CD14-positive monocyte (primary cell): ENCODE data around the gene POU2F1. TPM values are rescaled to one million over a fixed set of nuclear protein-coding genes. Genes with fewer than 3 reads are reported as not detected.

Experiments
- DNase-seq, 3 donors: peaks; one replicate each; pipeline ENCODE4 v3.0.0-alpha.2; 2011 to 2022
- H2AFZ ChIP-seq: 2 replicates; pipeline ENCODE4 v1.6.0; 2012; ENCODE audit warnings: mild to moderate bottlenecking, low read depth, low read length, inconsistent platforms; ENCODE audit not compliant: insufficient read depth, poor library complexity, severe bottlenecking
- H3K27ac ChIP-seq, 2 donors: 1 replicate in 1 of 2; 2 replicates in 1 of 2; pipeline ENCODE4 v1.5.1; 2012 to 2013; ENCODE audit warnings: low read length in 2 of 2, control low read depth in 1 of 2, inconsistent platforms in 1 of 2, low read depth in 1 of 2, mild to moderate bottlenecking in 1 of 2
- H3K27me3 ChIP-seq, 2 donors: one replicate each; pipeline versions ENCODE4 v1.6.0 to v1.6.1; 2011 to 2013; ENCODE audit warnings: low read length in 2 of 2; ENCODE audit not compliant: control insufficient read depth in 2 of 2, insufficient read depth in 2 of 2
- H3K36me3 ChIP-seq, 2 donors: replicated peaks in 1 of 2; 1 replicate in 1 of 2; 2 replicates in 1 of 2; pipeline versions ENCODE4 v1.5.1 to v1.6.1; 2012 to 2013; ENCODE audit warnings: low read length in 2 of 2, control low read depth in 1 of 2, inconsistent platforms in 1 of 2, mild to moderate bottlenecking in 1 of 2; ENCODE audit not compliant: insufficient read depth in 2 of 2, control insufficient read depth in 1 of 2
- H3K4me1 ChIP-seq, 2 donors: 1 replicate in 1 of 2; 2 replicates in 1 of 2; pipeline versions ENCODE4 v1.5.1 to v1.6.1; 2012 to 2013; ENCODE audit warnings: low read length in 2 of 2, control low read depth in 1 of 2, inconsistent platforms in 1 of 2, mild to moderate bottlenecking in 1 of 2, moderate library complexity in 1 of 2; ENCODE audit not compliant: insufficient read depth in 2 of 2, control insufficient read depth in 1 of 2
- H3K4me2 ChIP-seq: replicated peaks from 2 replicates; pipeline ENCODE3; 2012; ENCODE audit warnings: low read length, moderate library complexity, mild to moderate bottlenecking; ENCODE audit not compliant: poor library complexity, severe bottlenecking; ENCODE audit errors: extremely low read depth
- H3K4me3 ChIP-seq, 3 experiments: fragments of 200-600 bp in 1 of 3; sonication (generic) in 1 of 3; replicated peaks in 1 of 3; 1 replicate in 2 of 3; 2 replicates in 1 of 3; pipeline ENCODE4 v1.5.1; 2011 to 2013; ENCODE audit warnings: low read length in 3 of 3, mild to moderate bottlenecking in 3 of 3, control low read depth in 2 of 3, low read depth in 2 of 3, inconsistent platforms in 1 of 3, moderate library complexity in 1 of 3
- H3K79me2 ChIP-seq: 2 replicates; pipeline ENCODE4 v1.6.0; 2012; ENCODE audit warnings: mild to moderate bottlenecking, control low read depth, inconsistent platforms, low read length, moderate library complexity; ENCODE audit not compliant: insufficient read depth
- H3K9ac ChIP-seq: 2 replicates; pipeline ENCODE4 v1.6.0; 2017; ENCODE audit warnings: low read length, mild to moderate bottlenecking; ENCODE audit not compliant: insufficient read depth, poor library complexity, severe bottlenecking
- H3K9me3 ChIP-seq, 2 donors: replicated peaks in 1 of 2; 1 replicate in 1 of 2; 2 replicates in 1 of 2; pipeline versions ENCODE4 v1.5.1 to v1.6.1; 2012 to 2013; ENCODE audit warnings: low read length in 2 of 2, control low read depth in 1 of 2; ENCODE audit not compliant: control insufficient read depth in 1 of 2, insufficient read depth in 1 of 2
- H4K20me1 ChIP-seq: 2 replicates; pipeline ENCODE4 v1.6.0; 2012; ENCODE audit warnings: mild to moderate bottlenecking, low read length, control low read depth, moderate library complexity; ENCODE audit not compliant: insufficient read depth
- H3K27ac Mint-ChIP-seq, 7 donors: one replicate each; pipeline ENCODE4 v1.8.0; 2020; ENCODE audit warnings: mild to moderate bottlenecking in 7 of 7, mixed read lengths in 7 of 7, moderate library complexity in 6 of 7, inconsistent platforms in 2 of 7
- H3K27me3 Mint-ChIP-seq, 3 donors: one replicate each; pipeline ENCODE4 v1.8.0; 2021 to 2022; ENCODE audit warnings: low read depth in 3 of 3, mild to moderate bottlenecking in 3 of 3, mixed read lengths in 3 of 3, moderate library complexity in 3 of 3, inconsistent platforms in 1 of 3
- H3K36me3 Mint-ChIP-seq, 2 donors: one replicate each; pipeline ENCODE4 v1.8.0; 2020; ENCODE audit warnings: mixed read lengths in 2 of 2, inconsistent platforms in 1 of 2, mild to moderate bottlenecking in 1 of 2
- H3K4me1 Mint-ChIP-seq: one replicate; pipeline ENCODE4 v1.8.0; 2020; ENCODE audit warnings: mild to moderate bottlenecking, mixed read lengths
- H3K4me3 Mint-ChIP-seq, 2 donors: one replicate each; pipeline ENCODE4 v1.8.0; 2020; ENCODE audit warnings: mild to moderate bottlenecking in 2 of 2, mixed read lengths in 2 of 2, moderate library complexity in 1 of 2
- H3K9me3 Mint-ChIP-seq, 7 donors: one replicate each; pipeline ENCODE4 v1.8.0; 2020 to 2022; ENCODE audit warnings: mixed read lengths in 7 of 7, mild to moderate bottlenecking in 6 of 7, moderate library complexity in 6 of 7, inconsistent platforms in 2 of 7
- WGBS: methylation state at CpG from one replicate; pipeline ENCODE4 v1.1.5; 2013; ENCODE audit warnings: missing lambda C conversion rate; ENCODE audit not compliant: insufficient coverage; 5-methylcytosine and 5-hydroxymethylcytosine counted together
- intact Hi-C, 2 donors: fragments of 100-400 bp; cut with micrococcal nuclease; formaldehyde crosslinking; loops; one replicate each; pipeline versions ENCODE4 v1.15.0 to v1.15.1; 2023
- polyA plus RNA-seq, 3 donors: library from polyadenylated mRNA; depleted of rRNA in 1 of 3; unstranded in 2 of 3; stranded (reverse) in 1 of 3; fragments of 300-500 nt in 2 of 3; fragments of >200 nt in 1 of 3; fragmentation: Illumina TruSeq in 2 of 3; gene quantifications; 1 replicate in 2 of 3; 2 replicates in 1 of 3; pipeline ENCODE4 v1.2.3, GENCODE V29; 2012 to 2021
- TF ChIP-seq, protein P1 (sequence below): fragments of 200-600 bp; IDR thresholded peaks from one replicate; pipeline ENCODE4 v1.8.0; 2022; ENCODE audit warnings: antibody characterized with exemption, mild to moderate bottlenecking

Gene POU2F1
- polyA plus RNA-seq, 3 donors = 2.3 to 4.2 (median 3.9) TPM

DNA sequence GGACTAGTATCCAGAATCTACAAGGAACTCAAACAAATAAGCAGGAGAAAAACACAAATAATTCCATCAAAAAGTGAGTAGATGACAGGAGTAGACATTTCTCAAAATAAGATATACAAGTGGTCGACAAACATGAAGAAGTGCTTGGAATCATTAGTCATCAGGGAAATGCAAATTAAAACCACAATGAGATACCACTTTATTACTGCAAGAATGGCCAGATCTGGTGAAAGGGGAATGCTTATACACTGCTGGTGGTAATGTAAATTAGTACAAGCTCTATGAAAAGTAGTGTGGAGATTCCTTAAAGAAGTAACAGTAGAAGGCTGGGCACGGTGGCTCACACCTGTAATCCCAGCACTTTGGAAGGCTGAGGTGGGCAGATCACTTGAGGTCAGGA lies 73.8 kb downstream of the POU2F1 start:
- H2AFZ ChIP-seq = no peak overlapping the region
- H3K4me3 ChIP-seq = no peak overlapping the region
- Mint-ChIP-seq H3K27ac (peak overlapping the region; percentile 77 to 91 (median 82)), H3K4me3 (peak overlapping the region in 1 of 2 donors; percentile 5), H3K4me1 (peaks cover 74% of the 10 kb centered on the region), H3K36me3 (no peaks in the 10 kb centered on the region), H3K9me3 (no peaks in the 10 kb centered on the region), H3K27me3 (no peaks in the 10 kb centered on the region)
- peaks cover 75% of the 10 kb centered on the region for H3K79me2 ChIP-seq
- no peaks in the 10 kb centered on the region for H3K9me3 ChIP-seq
- TF ChIP-seq, protein P1, sequence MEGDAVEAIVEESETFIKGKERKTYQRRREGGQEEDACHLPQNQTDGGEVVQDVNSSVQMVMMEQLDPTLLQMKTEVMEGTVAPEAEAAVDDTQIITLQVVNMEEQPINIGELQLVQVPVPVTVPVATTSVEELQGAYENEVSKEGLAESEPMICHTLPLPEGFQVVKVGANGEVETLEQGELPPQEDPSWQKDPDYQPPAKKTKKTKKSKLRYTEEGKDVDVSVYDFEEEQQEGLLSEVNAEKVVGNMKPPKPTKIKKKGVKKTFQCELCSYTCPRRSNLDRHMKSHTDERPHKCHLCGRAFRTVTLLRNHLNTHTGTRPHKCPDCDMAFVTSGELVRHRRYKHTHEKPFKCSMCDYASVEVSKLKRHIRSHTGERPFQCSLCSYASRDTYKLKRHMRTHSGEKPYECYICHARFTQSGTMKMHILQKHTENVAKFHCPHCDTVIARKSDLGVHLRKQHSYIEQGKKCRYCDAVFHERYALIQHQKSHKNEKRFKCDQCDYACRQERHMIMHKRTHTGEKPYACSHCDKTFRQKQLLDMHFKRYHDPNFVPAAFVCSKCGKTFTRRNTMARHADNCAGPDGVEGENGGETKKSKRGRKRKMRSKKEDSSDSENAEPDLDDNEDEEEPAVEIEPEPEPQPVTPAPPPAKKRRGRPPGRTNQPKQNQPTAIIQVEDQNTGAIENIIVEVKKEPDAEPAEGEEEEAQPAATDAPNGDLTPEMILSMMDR = no peak
- H3K27me3 ChIP-seq = no peaks in the 10 kb centered on the region
- H3K9ac ChIP-seq = no peak overlapping the region
- WGBS = no CpG with 5 or more reads among the region's 2 CpGs
- H3K4me2 ChIP-seq = peak overlapping the region; percentile 23
- intact Hi-C loops = no loop called here
- H3K27ac ChIP-seq = peak overlapping the region; percentile 44 to 64
- H3K36me3 ChIP-seq = no peaks in the 10 kb centered on the region
- DNase-seq = peak; percentile 36 to 67 (median 56)
- peaks cover 4% of the 10 kb centered on the region for H4K20me1 ChIP-seq
- peaks cover 56 to 74% of the 10 kb centered on the region in 2 donors for H3K4me1 ChIP-seq

DNA sequence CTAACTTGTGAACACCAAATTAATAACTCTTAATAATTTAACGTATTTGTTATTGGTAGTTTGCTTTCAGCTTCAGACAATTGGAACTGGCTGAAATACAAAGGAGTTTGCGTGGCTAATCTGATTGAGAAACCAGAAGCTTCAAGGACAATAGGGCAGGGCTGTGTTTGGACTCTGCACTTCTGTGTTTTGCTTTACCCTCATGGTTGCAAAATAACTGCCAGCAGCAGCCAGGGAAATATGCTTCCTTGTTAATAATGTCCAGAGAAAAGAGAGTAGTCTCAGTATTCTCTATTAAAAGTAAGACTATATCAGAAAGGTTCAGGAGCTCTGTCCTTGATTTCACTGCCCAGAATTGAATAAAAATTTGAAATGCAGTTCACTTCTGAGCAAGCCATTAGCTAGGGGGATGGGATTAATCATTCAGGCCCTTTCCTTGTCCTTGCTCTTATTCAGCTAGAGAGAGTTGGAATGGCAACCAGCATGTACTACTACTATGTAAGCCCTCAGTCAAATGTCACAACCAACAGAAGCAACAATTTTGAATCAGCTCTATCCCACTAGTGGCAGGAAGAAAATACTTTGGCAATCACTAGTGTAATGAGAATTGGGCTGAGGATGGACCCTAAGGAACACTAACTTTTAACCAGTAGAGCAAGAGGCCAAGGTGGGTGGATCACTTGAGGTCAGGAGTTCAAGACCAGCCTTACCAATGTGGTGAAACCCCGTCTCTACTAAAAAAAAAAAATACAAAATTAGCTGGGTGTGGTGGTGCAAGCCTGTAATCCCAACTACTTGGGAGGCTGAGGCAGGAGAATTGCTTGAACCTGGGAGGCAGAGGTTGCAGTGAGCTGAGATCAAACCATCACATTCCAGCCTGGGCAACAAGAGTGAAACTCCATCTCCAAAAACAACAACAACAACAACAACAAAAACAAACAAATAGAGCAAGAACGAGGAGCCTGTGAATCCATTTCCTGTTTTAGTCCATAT lies 76.8 kb downstream of the POU2F1 start:
- Mint-ChIP-seq H3K27ac (peak overlapping the region; percentile 77 to 89 (median 87)), H3K36me3 (peaks cover 0 to 1% of the 10 kb centered on the region in 2 donors), H3K4me1 (peaks cover 65% of the 10 kb centered on the region)

More for the DNA sequence above, 76.8 kb downstream of the POU2F1 start:
- peak overlapping the region in 1 of 2 donors; percentile 59 for H3K4me3 Mint-ChIP-seq
- Histone ChIP-seq H3K9me3 (no peaks in the 10 kb centered on the region), H3K4me2 (peak overlapping the region; percentile 71), H3K36me3 (no peaks in the 10 kb centered on the region), H3K27me3 (no peaks in the 10 kb centered on the region), H3K4me1 (peaks cover 51 to 66% of the 10 kb centered on the region in 2 donors), H3K9ac (no peak overlapping the region), H3K79me2 (peaks cover 70% of the 10 kb centered on the region), H3K27ac (peak overlapping the region; percentile 46 to 82), H3K4me3 (peak overlapping the region in 1 of 3 experiments; percentile 59), H4K20me1 (peaks cover 4% of the 10 kb centered on the region), H2AFZ (no peak overlapping the region)
- TF ChIP-seq, protein P1 = no peak
- whole genome bisulfite sequencing = 0% methylated on average over 1 of the region's 4 CpGs
- H3K9me3 Mint-ChIP-seq = peaks cover 0 to 1% (median 0%) of the 10 kb centered on the region in 7 donors
- peak; percentile 48 to 79 (median 52) for DNase-seq
- intact Hi-C loops = no loop called here
- H3K27me3 Mint-ChIP-seq = no peaks in the 10 kb centered on the region
